ENCODE data around the gene JAK2.

The JAK2 gene

DNA sequence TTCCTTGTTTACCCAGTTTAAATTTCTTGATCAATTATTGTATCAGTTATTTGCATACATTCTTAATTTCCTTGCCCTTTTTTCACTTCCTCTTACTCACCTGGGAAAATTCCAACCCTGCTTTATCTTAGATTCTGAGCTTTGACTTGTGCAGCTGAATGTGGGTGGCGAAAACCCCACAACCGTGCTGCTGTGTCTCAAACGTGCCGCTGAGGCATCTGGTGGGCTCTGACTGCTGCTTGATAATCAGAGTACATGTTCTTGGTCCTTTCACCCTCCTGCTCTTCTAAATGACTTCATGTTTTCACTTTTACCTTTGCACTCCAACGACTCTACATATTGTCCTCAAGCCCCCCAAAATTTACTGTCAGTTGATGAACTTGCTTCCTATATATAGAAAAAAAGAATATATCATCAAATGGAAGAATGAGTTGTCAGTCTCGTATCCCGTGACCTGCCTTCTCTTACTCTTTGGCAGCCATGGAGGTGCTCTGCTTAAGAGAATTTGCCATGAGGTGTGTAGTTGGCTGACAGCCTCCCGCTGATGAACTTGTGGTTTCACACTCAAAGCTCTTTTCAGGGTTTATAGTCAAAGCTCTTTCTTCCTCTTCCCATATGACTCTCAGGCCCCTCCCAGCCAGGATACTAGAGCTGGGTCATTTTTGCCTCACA is 14.0 kb upstream of the JAK2 start:
- TF ChIP-seq EZH2phosphoT487 (IDR thresholded peaks at IDR 0.05; ENCODE audit: borderline replicate concordance) = no peak
- TF ChIP-seq, protein P1, sequence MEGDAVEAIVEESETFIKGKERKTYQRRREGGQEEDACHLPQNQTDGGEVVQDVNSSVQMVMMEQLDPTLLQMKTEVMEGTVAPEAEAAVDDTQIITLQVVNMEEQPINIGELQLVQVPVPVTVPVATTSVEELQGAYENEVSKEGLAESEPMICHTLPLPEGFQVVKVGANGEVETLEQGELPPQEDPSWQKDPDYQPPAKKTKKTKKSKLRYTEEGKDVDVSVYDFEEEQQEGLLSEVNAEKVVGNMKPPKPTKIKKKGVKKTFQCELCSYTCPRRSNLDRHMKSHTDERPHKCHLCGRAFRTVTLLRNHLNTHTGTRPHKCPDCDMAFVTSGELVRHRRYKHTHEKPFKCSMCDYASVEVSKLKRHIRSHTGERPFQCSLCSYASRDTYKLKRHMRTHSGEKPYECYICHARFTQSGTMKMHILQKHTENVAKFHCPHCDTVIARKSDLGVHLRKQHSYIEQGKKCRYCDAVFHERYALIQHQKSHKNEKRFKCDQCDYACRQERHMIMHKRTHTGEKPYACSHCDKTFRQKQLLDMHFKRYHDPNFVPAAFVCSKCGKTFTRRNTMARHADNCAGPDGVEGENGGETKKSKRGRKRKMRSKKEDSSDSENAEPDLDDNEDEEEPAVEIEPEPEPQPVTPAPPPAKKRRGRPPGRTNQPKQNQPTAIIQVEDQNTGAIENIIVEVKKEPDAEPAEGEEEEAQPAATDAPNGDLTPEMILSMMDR (conservative IDR thresholded peaks at IDR 0.05; ENCODE audit: low read length) = no peak
- H3K79me2 ChIP-seq (ENCODE audit: insufficient read depth, low read length) = no peaks in the 10 kb centered on the region
- peaks cover 6% of the 10 kb centered on the region for H3K4me1 ChIP-seq (ENCODE audit: insufficient read depth, low read length, poor library complexity, severe bottlenecking)
- no peak overlapping the region for H3K9ac ChIP-seq (ENCODE audit: low read depth, low read length, poor library complexity, severe bottlenecking)
- no peaks in the 10 kb centered on the region for H3K9me3 ChIP-seq (ENCODE audit: insufficient read depth, low read depth, low read length)
- H3K36me3 ChIP-seq (ENCODE audit: insufficient read depth, low read length) = no peaks in the 10 kb centered on the region
- peak overlapping the region; percentile 44 for H3K4me2 ChIP-seq (ENCODE audit: low read depth, low read length, poor library complexity, severe bottlenecking)
- H3F3A ChIP-seq (ENCODE audit: low read depth) = no peaks in the 10 kb centered on the region
- H3K4me3 ChIP-seq (ENCODE audit: low read length, poor library complexity, severe bottlenecking) = peak overlapping the region; percentile 32
- peak overlapping the region; percentile 6; the same call in 1 of the 2 replicates for H2AFZ ChIP-seq (ENCODE audit: low read length)
- H4K20me1 ChIP-seq (ENCODE audit: insufficient read depth, low read length, poor library complexity, severe bottlenecking) = no peaks in the 10 kb centered on the region
- no peaks in the 10 kb centered on the region for H3K27me3 ChIP-seq (ENCODE audit: insufficient read depth, low read length, poor library complexity, severe bottlenecking)
- H3K9me2 ChIP-seq (replicated peaks; ENCODE audit: low read depth, low read length) = no peaks in the 10 kb centered on the region

DNA sequence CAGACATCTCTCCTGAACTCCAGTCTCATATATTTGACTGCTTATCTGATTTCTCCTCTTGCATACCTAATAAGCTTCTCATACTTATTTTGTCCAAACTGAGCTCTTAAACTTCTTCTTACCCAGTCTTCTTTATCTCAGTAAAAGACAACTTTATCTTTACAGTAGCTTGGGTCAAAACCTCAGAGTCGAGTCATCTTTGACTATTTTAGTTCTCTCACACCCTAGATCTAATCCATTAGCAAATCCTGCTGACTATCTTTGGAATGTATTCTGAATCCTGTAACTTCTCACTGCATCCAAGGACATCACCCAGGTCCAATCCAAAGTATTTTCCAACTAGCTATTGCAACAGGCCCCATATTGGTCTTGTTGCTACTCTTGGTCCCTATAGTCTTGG is 11.8 kb upstream of the JAK2 start:
- no peaks in the 10 kb centered on the region for H3K79me2 ChIP-seq (ENCODE audit: insufficient read depth, low read length)
- no peak overlapping the region for H3K4me3 ChIP-seq (ENCODE audit: low read length, poor library complexity, severe bottlenecking)
- H4K20me1 ChIP-seq (ENCODE audit: insufficient read depth, low read length, poor library complexity, severe bottlenecking) = no peaks in the 10 kb centered on the region
- H3K9me3 ChIP-seq (ENCODE audit: insufficient read depth, low read depth, low read length) = no peaks in the 10 kb centered on the region
- no peaks in the 10 kb centered on the region for H3F3A ChIP-seq (ENCODE audit: low read depth)
- no peak overlapping the region for H2AFZ ChIP-seq (ENCODE audit: low read length)
- H3K36me3 ChIP-seq (ENCODE audit: insufficient read depth, low read length) = no peaks in the 10 kb centered on the region
- H3K9ac ChIP-seq (ENCODE audit: low read depth, low read length, poor library complexity, severe bottlenecking) = no peak overlapping the region
- TF ChIP-seq EZH2phosphoT487 (IDR thresholded peaks at IDR 0.05; ENCODE audit: borderline replicate concordance) = no peak
- TF ChIP-seq, protein P1 (conservative IDR thresholded peaks at IDR 0.05; ENCODE audit: low read length) = no peak
- H3K27me3 ChIP-seq (ENCODE audit: insufficient read depth, low read length, poor library complexity, severe bottlenecking) = no peaks in the 10 kb centered on the region
- peaks cover 6% of the 10 kb centered on the region for H3K4me1 ChIP-seq (ENCODE audit: insufficient read depth, low read length, poor library complexity, severe bottlenecking)
- no peak overlapping the region for H3K4me2 ChIP-seq (ENCODE audit: low read depth, low read length, poor library complexity, severe bottlenecking)
- no peaks in the 10 kb centered on the region for H3K9me2 ChIP-seq (replicated peaks; ENCODE audit: low read depth, low read length)

DNA sequence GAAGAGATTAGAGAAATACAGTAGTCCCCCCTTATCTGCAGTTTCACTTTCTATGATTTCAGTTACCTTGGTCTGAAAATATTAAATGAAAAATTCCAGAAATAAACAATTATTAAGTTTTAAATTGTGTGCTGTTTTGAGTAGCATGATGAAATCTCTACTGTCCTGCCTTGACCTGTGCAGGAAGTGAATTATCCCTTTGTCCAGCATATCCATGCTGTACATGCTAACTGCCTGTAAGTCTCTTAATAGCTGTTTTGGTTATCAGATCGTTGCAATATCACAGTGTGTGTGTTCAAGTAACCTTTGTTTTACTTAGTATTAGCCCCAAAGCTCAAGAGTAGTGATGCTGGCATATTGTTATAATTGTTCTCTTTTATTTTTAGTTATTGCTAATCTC is 11.2 kb upstream of the JAK2 start:
- H3K79me2 ChIP-seq (ENCODE audit: insufficient read depth, low read length) = no peaks in the 10 kb centered on the region
- H2AFZ ChIP-seq (ENCODE audit: low read length) = no peak overlapping the region
- no peaks in the 10 kb centered on the region for H4K20me1 ChIP-seq (ENCODE audit: insufficient read depth, low read length, poor library complexity, severe bottlenecking)
- no peaks in the 10 kb centered on the region for H3K9me3 ChIP-seq (ENCODE audit: insufficient read depth, low read depth, low read length)
- TF ChIP-seq, protein P1 (conservative IDR thresholded peaks at IDR 0.05; ENCODE audit: low read length) = no peak
- TF ChIP-seq EZH2phosphoT487 (IDR thresholded peaks at IDR 0.05; ENCODE audit: borderline replicate concordance) = no peak
- H3K27me3 ChIP-seq (ENCODE audit: insufficient read depth, low read length, poor library complexity, severe bottlenecking) = no peaks in the 10 kb centered on the region
- H3K4me2 ChIP-seq (ENCODE audit: low read depth, low read length, poor library complexity, severe bottlenecking) = no peak overlapping the region
- no peaks in the 10 kb centered on the region for H3K36me3 ChIP-seq (ENCODE audit: insufficient read depth, low read length)
- no peaks in the 10 kb centered on the region for H3K9me2 ChIP-seq (replicated peaks; ENCODE audit: low read depth, low read length)
- H3K4me1 ChIP-seq (ENCODE audit: insufficient read depth, low read length, poor library complexity, severe bottlenecking) = peaks cover 6% of the 10 kb centered on the region
- no peak overlapping the region for H3K9ac ChIP-seq (ENCODE audit: low read depth, low read length, poor library complexity, severe bottlenecking)
- no peak overlapping the region for H3K4me3 ChIP-seq (ENCODE audit: low read length, poor library complexity, severe bottlenecking)
- no peaks in the 10 kb centered on the region for H3F3A ChIP-seq (ENCODE audit: low read depth)

All from Loucy (cell line).